GM18508 (cell line): ENCODE results near the gene SRC.
"Not testable (repeated sequence)": the region's sequence is repeated elsewhere in the genome, so short reads cannot be mapped to it uniquely, and the experiment has no call there.

ENCODE experiments used
- ATAC-seq: cut with Tn5 transposase; IDR thresholded peaks from one replicate; pipeline ENCODE4 v1.9.1; 2021; ENCODE audit warnings: moderate number of reproducible peaks; ENCODE audit not compliant: insufficient read depth, unreplicated experiment

Gene SRC

GRCh38 chr20:37361336-37361735 is 15.4 kb downstream of the SRC start:
- no peak for ATAC-seq

GRCh38 chr20:37362231-37362792 is 16.4 kb downstream of the SRC start:
- ATAC-seq: no peak

- no peak for ATAC-seq
These were observed 16.9 kb downstream of the SRC start for GRCh38 chr20:37362821-37363220.

- no peak for ATAC-seq
These were observed 17.5 kb downstream of the SRC start for GRCh38 chr20:37363221-37364012.

GRCh38 chr20:37364013-37364926 is 18.3 kb downstream of the SRC start:
- no peak for ATAC-seq

GRCh38 chr20:37364927-37365272 is 19.0 kb downstream of the SRC start:
- no peak for ATAC-seq

GRCh38 chr20:37365760-37366638 is 20.1 kb downstream of the SRC start:
- peak; percentile 66 for ATAC-seq

GRCh38 chr20:37366743-37367142 is 20.8 kb downstream of the SRC start:
- no peak for ATAC-seq

- ATAC-seq: no peak
These were observed 23.9 kb downstream of the SRC start for GRCh38 chr20:37369846-37370245.

GRCh38 chr20:37371845-37372244 is 25.9 kb downstream of the SRC start:
- not testable (repeated sequence) for ATAC-seq

- ATAC-seq: no peak
These were observed 26.5 kb downstream of the SRC start for GRCh38 chr20:37372441-37372840.

- ATAC-seq: no peak
These were observed 27.2 kb downstream of the SRC start for GRCh38 chr20:37373020-37373598.

GRCh38 chr20:37375227-37375626 is 29.3 kb downstream of the SRC start:
- no peak for ATAC-seq

- ATAC-seq: no peak
These were observed 30.4 kb downstream of the SRC start for GRCh38 chr20:37376324-37376723.

- no peak for ATAC-seq
These were observed 30.9 kb downstream of the SRC start for GRCh38 chr20:37376791-37377190.

- no peak for ATAC-seq
These were observed 31.6 kb downstream of the SRC start for GRCh38 chr20:37377346-37378081.

- ATAC-seq: no peak
These were observed 32.5 kb downstream of the SRC start for GRCh38 chr20:37378420-37378784.

- ATAC-seq: no peak
These were observed 33.1 kb downstream of the SRC start for GRCh38 chr20:37378785-37379598.
